K562 (cell line): Measurements from ENCODE around the gene LTBP1.

Source experiments
- CTCF ChIP-seq, 3 experiments: IDR thresholded peaks in 2 of 3; conservative IDR thresholded peaks in 1 of 3; 2 replicates each; pipeline ENCODE4 v1.5.1; 2011 to 2012; ENCODE audit warnings: low read length in 3 of 3, mild to moderate bottlenecking in 3 of 3, control low read depth in 2 of 3, improper control_type of control experiment in 1 of 3, inconsistent platforms in 1 of 3, low read depth in 1 of 3, mixed read lengths in 1 of 3, moderate library complexity in 1 of 3; ENCODE audit not compliant: insufficient read depth in 2 of 3
- REST ChIP-seq, 2 experiments: fragments of 450-650 bp; formaldehyde crosslinking in 1 of 2; IDR thresholded peaks; 2 replicates each; pipeline versions ENCODE4 v1.4.0 to v1.6.1; 2014 to 2020; ENCODE audit warnings: mild to moderate bottlenecking in 2 of 2, borderline replicate concordance in 1 of 2, low read depth in 1 of 2
- TCF7L2 ChIP-seq: fragments of 150-350 bp; IDR thresholded peaks from 2 replicates; pipeline ENCODE4 v1.6.1; 2016; ENCODE audit warnings: low read depth, mild to moderate bottlenecking, low read length, moderate library complexity
- ZFP36 ChIP-seq: fragments of 150-350 bp; IDR thresholded peaks from 2 replicates; pipeline ENCODE4 v1.6.1; 2018; ENCODE audit warnings: low read length, low read depth; ENCODE audit not compliant: partially characterized antibody

- TF ChIP-seq CTCF (IDR thresholded peaks at IDR 0.05 in 2 of 3, conservative IDR thresholded peaks at IDR 0.05 in 1 of 3; ENCODE audit: insufficient read depth in 2 of 3, low read depth in 1 of 3, low read length in 3 of 3) (no peak), REST (IDR thresholded peaks at IDR 0.05; ENCODE audit: borderline replicate concordance) (no peak), REST (CRISPR knock-in tag; IDR thresholded peaks at IDR 0.05; ENCODE audit: low read depth) (no peak), ZFP36 (no peak), TCF7L2 (no peak)
Observed at GRCh38 chr2:33131111-33131510, 184.4 kb downstream of the LTBP1 start.
